ENCODE measurements around the gene FYB1. TPM values are rescaled to one million over a fixed set of nuclear protein-coding genes. Genes with fewer than 3 reads are reported as not detected.

Gene FYB1
- total RNA-seq, 4 donors from 2014 or later: 1.5 to 5.0 (median 2.7) TPM

GRCh38 chr5:39191216-39191615 is 28.1 kb downstream of the FYB1 start:
- TF ChIP-seq CTCF (IDR thresholded peaks at IDR 0.05): no peak
- no peak for TF ChIP-seq POLR2A (IDR thresholded peaks at IDR 0.05)
- WGBS, 2 donors: 38 to 44% methylated on average over 6 of the region's 6 CpGs
- intact Hi-C loops (cut with DNase I; ENCODE audit: low total_unique reads): no loop called here

GRCh38 chr5:39190311-39191102 is 28.9 kb downstream of the FYB1 start:
- WGBS, 2 donors: 77 to 82% methylated on average over 4 of the region's 4 CpGs
- TF ChIP-seq CTCF (IDR thresholded peaks at IDR 0.05) (no peak), POLR2A (IDR thresholded peaks at IDR 0.05) (no peak)
- no peak overlapping the region for H3K4me3 ChIP-seq (ENCODE audit: low read depth, poor library complexity, severe bottlenecking)
- DNase-seq (ENCODE audit: low spot score in 2 of 2): no peak
- intact Hi-C loops (cut with DNase I; ENCODE audit: low total_unique reads): no loop called here

More at GRCh38 chr5:39191216-39191615, 28.1 kb downstream of the FYB1 start:
- DNase-seq (ENCODE audit: low spot score in 2 of 2): peak in 1 of 2 donors; percentile 65
- no peak overlapping the region for H3K4me3 ChIP-seq (ENCODE audit: low read depth, poor library complexity, severe bottlenecking)

GRCh38 chr5:39189292-39189955 is 29.9 kb downstream of the FYB1 start:
- 65% methylated on average over 4 of the region's 4 CpGs for WGBS, 2 donors
- no peak for DNase-seq (ENCODE audit: low spot score in 2 of 2)
- H3K4me3 ChIP-seq (ENCODE audit: low read depth, poor library complexity, severe bottlenecking): no peak overlapping the region
- TF ChIP-seq CTCF (IDR thresholded peaks at IDR 0.05) (no peak), POLR2A (IDR thresholded peaks at IDR 0.05) (no peak)
- intact Hi-C loops (cut with DNase I; ENCODE audit: low total_unique reads): no loop called here

- WGBS, 2 donors: 72 to 80% methylated on average over 13 of the region's 13 CpGs
- intact Hi-C loops (cut with DNase I; ENCODE audit: low total_unique reads): no loop called here
- DNase-seq (ENCODE audit: low spot score in 2 of 2): no peak
- H3K4me3 ChIP-seq (ENCODE audit: low read depth, poor library complexity, severe bottlenecking): no peak overlapping the region
- TF ChIP-seq POLR2A (IDR thresholded peaks at IDR 0.05) (no peak), CTCF (IDR thresholded peaks at IDR 0.05) (no peak)
Observed at GRCh38 chr5:39187831-39188731, 31.3 kb downstream of the FYB1 start.

GRCh38 chr5:39186722-39187539 is 32.4 kb downstream of the FYB1 start:
- no peak overlapping the region for H3K4me3 ChIP-seq (ENCODE audit: low read depth, poor library complexity, severe bottlenecking)
- no peak for TF ChIP-seq CTCF (IDR thresholded peaks at IDR 0.05)
- TF ChIP-seq POLR2A (IDR thresholded peaks at IDR 0.05): no peak
- intact Hi-C loops (cut with DNase I; ENCODE audit: low total_unique reads): no loop called here
- DNase-seq (ENCODE audit: low spot score in 2 of 2): no peak
- WGBS, 2 donors: 80 to 90% methylated on average over 7 of the region's 7 CpGs

All from lower leg skin (tissue), 4 donors.